Erythroblast (primary cell): ENCODE results near the gene ZNF774.

Source experiments
- GATA1 ChIP-seq: IDR thresholded peaks from 2 replicates; pipeline ENCODE4 v1.6.1; 2011; ENCODE audit warnings: low read depth, mild to moderate bottlenecking, control low read depth, low read length, moderate library complexity
- POLR2A ChIP-seq: IDR thresholded peaks from 2 replicates; pipeline ENCODE4 v1.6.1; 2011; ENCODE audit warnings: mild to moderate bottlenecking, low read length

- TF ChIP-seq POLR2A, result no peak
- TF ChIP-seq GATA1, result no peak
Measured at GRCh38 chr15:90400759-90401314, 48.8 kb downstream of the ZNF774 start.
